HepG2 (cell line): ENCODE measurements around the gene CRTAC1.

Source experiments
- CEBPB ChIP-seq: IDR thresholded peaks from 2 replicates; pipeline ENCODE4 v1.6.1; 2011; ENCODE audit warnings: low read depth, low read length, improper control_type of control experiment, borderline replicate concordance
- CTCF ChIP-seq: sonication (generic); formaldehyde crosslinking; IDR thresholded peaks from 2 replicates; pipeline ENCODE4 v1.5.0; 2020; ENCODE audit warnings: mild to moderate bottlenecking, missing genetic modification reagents, moderate library complexity
- DNMT1 ChIP-seq: sonication (generic); formaldehyde crosslinking; IDR thresholded peaks from 2 replicates; pipeline ENCODE4 v1.5.1; 2020; ENCODE audit warnings: mild to moderate bottlenecking, missing genetic modification reagents
- EZH2 ChIP-seq: conservative IDR thresholded peaks from 2 replicates; pipeline ENCODE4 v1.6.1; 2012; ENCODE audit warnings: mild to moderate bottlenecking, low read depth, low read length, moderate library complexity
- HOXD1 ChIP-seq: sonication (generic); formaldehyde crosslinking; IDR thresholded peaks from 2 replicates; pipeline ENCODE4 v1.5.0; 2020; ENCODE audit warnings: missing genetic modification reagents
- MED1 ChIP-seq: sonication (generic); formaldehyde crosslinking; IDR thresholded peaks from 2 replicates; pipeline ENCODE4 v1.4.0; 2020; ENCODE audit warnings: missing genetic modification reagents
- MYC ChIP-seq: sonication (generic); formaldehyde crosslinking; IDR thresholded peaks from 2 replicates; pipeline ENCODE4 v1.9.0; 2021; ENCODE audit warnings: missing genetic modification reagents, borderline replicate concordance
- NR1H2 ChIP-seq: sonication (generic); formaldehyde crosslinking; IDR thresholded peaks from 2 replicates; pipeline ENCODE4 v1.8.1; 2022; ENCODE audit warnings: low read depth, missing genetic modification reagents, borderline replicate concordance
- ONECUT2 ChIP-seq: sonication (generic); formaldehyde crosslinking; IDR thresholded peaks from 2 replicates; pipeline ENCODE4 v1.4.0; 2020; ENCODE audit warnings: missing genetic modification reagents
- RXRA ChIP-seq: sonication (generic); formaldehyde crosslinking; IDR thresholded peaks from 2 replicates; pipeline ENCODE4 v1.5.1; 2020; ENCODE audit warnings: missing genetic modification reagents
- SIN3A ChIP-seq: IDR thresholded peaks from 2 replicates; pipeline ENCODE4 v1.6.1; 2011; ENCODE audit warnings: low read depth, mild to moderate bottlenecking, control low read depth, low read length, borderline replicate concordance
- SNRNP70 ChIP-seq: fragments of 200-400 bp; formaldehyde crosslinking; IDR thresholded peaks from 2 replicates; pipeline ENCODE4 v1.6.1; 2017; ENCODE audit warnings: mild to moderate bottlenecking, low read depth, low read length, moderate library complexity
- ZBTB37 ChIP-seq: sonication (generic); formaldehyde crosslinking; IDR thresholded peaks from 2 replicates; pipeline ENCODE4 v1.4.0; 2020; ENCODE audit warnings: mild to moderate bottlenecking, missing genetic modification reagents
- ZBTB7A ChIP-seq: sonication (generic); formaldehyde crosslinking; IDR thresholded peaks from 2 replicates; pipeline ENCODE4 v1.8.0; 2022; ENCODE audit warnings: mild to moderate bottlenecking, missing genetic modification reagents

- TF ChIP-seq SNRNP70, result no peak
- no peak for TF ChIP-seq ZBTB7A (CRISPR knock-in tag)
- no peak for TF ChIP-seq MED1 (CRISPR knock-in tag)
- no peak for TF ChIP-seq ZBTB37 (CRISPR knock-in tag)
- TF ChIP-seq RXRA (CRISPR knock-in tag), result no peak
- TF ChIP-seq CEBPB, result no peak
- TF ChIP-seq CTCF (CRISPR knock-in tag), result no peak
- TF ChIP-seq SIN3A, result no peak
- no peak for TF ChIP-seq DNMT1 (CRISPR knock-in tag)
- TF ChIP-seq EZH2, result no peak
- no peak for TF ChIP-seq ONECUT2 (CRISPR knock-in tag)
- TF ChIP-seq HOXD1 (CRISPR knock-in tag), result no peak
- no peak for TF ChIP-seq MYC (CRISPR knock-in tag)
- TF ChIP-seq NR1H2 (CRISPR knock-in tag), result no peak
Measured at GRCh38 chr10:97999923-98000248, 30.5 kb downstream of the CRTAC1 start.
